Liver (tissue), 3 donors: Measurements from ENCODE around the gene RNF181.
A peak's percentile ranks its signal among the peaks of the same experiment; 100 is the strongest.

ENCODE experiments used
- CTCF ChIP-seq: fragments of 150-350 bp; IDR thresholded peaks from 2 replicates; pipeline ENCODE4 v1.5.1; 2017; ENCODE audit warnings: improper control_type of control experiment, low read depth, low read length; ENCODE audit not compliant: missing input control
- EGR1 ChIP-seq, 2 donors: IDR thresholded peaks; 2 replicates each; pipeline ENCODE4 v1.6.1; 2016 to 2018; ENCODE audit warnings: antibody characterized with exemption in 2 of 2, low read depth in 2 of 2
- FOXA1 ChIP-seq: IDR thresholded peaks from 2 replicates; pipeline ENCODE4 v1.6.1; 2016; ENCODE audit warnings: antibody characterized with exemption
- JUND ChIP-seq, 2 donors: IDR thresholded peaks; 2 replicates each; pipeline ENCODE4 v1.6.1; 2016; ENCODE audit warnings: antibody characterized with exemption in 2 of 2
- REST ChIP-seq: IDR thresholded peaks from 2 replicates; pipeline ENCODE4 v1.6.1; 2016; ENCODE audit warnings: antibody characterized with exemption, mild to moderate bottlenecking
- SP1 ChIP-seq: IDR thresholded peaks from 2 replicates; pipeline ENCODE4 v1.6.1; 2018; ENCODE audit warnings: antibody characterized with exemption, mild to moderate bottlenecking
- YY1 ChIP-seq: IDR thresholded peaks from 2 replicates; pipeline ENCODE4 v1.6.1; 2016; ENCODE audit warnings: antibody characterized with exemption, mild to moderate bottlenecking
- donor health status: healthy.
- donor health status: healthy.

- no peak for TF ChIP-seq CTCF
- peak; percentile 17 for TF ChIP-seq FOXA1
- peak; percentile 70 for TF ChIP-seq YY1
- peak; percentile 92 for TF ChIP-seq SP1
- no peak for TF ChIP-seq REST
- peak; percentile 95 for TF ChIP-seq JUND (IDR thresholded peaks at IDR 0.05)
- TF ChIP-seq EGR1 (IDR thresholded peaks at IDR 0.05; ENCODE audit: low read depth in 2 of 2): peak in 1 of 2 donors; percentile 12
These were observed 10.4 kb upstream of the RNF181 start for GRCh38 chr2:85584857-85585780.
